Tibial artery (tissue), 4 donors: ENCODE results near the gene TMEM107.

Experiments
- DNase-seq, 2 donors: peaks; one replicate each; pipeline ENCODE4 v3.0.0-alpha.2; 2019
- H3K27ac ChIP-seq, 2 donors: fragments of 200-600 bp; sonication (generic) in 1 of 2; 1 replicate in 1 of 2; 2 replicates in 1 of 2; pipeline ENCODE4 v1.5.1; 2018 to 2019; ENCODE audit warnings: mild to moderate bottlenecking in 1 of 2
- H3K27me3 ChIP-seq, 2 donors: fragments of 200-600 bp; sonication (generic) in 1 of 2; one replicate each; pipeline versions ENCODE4 v1.5.1 to v1.6.0; 2016 to 2019
- H3K36me3 ChIP-seq, 3 donors: fragments of 200-600 bp; sonication (generic) in 2 of 3; one replicate each; pipeline ENCODE4 v1.5.1; 2016 to 2019; ENCODE audit warnings: mild to moderate bottlenecking in 2 of 3
- H3K4me1 ChIP-seq, 4 donors: fragments of 200-600 bp; sonication (generic) in 2 of 4; 1 replicate in 3 of 4; 2 replicates in 1 of 4; pipeline ENCODE4 v1.5.1; 2016 to 2019
- H3K4me3 ChIP-seq, 2 donors: fragments of 200-600 bp; sonication (generic) in 1 of 2; 1 replicate in 1 of 2; 2 replicates in 1 of 2; pipeline ENCODE4 v1.5.1; 2018 to 2019; ENCODE audit warnings: mild to moderate bottlenecking in 2 of 2
- H3K9me3 ChIP-seq, 3 donors: fragments of 200-600 bp; sonication (generic) in 1 of 3; one replicate each; pipeline ENCODE4 v1.5.1; 2016 to 2019
- intact Hi-C: fragments of 100-400 bp; cut with DNase I; formaldehyde crosslinking; loops from one replicate; pipeline ENCODE4 v1.15.0; 2023; ENCODE audit warnings: low total_unique reads
- TF ChIP-seq, protein P1 (sequence below), 2 experiments: fragments of 200-600 bp in 1 of 2; fragments of 450-650 bp in 1 of 2; IDR thresholded peaks; one replicate each; pipeline ENCODE4 v1.5.1; 2017 to 2019; ENCODE audit warnings: antibody characterized with exemption in 2 of 2, mild to moderate bottlenecking in 1 of 2, moderate library complexity in 1 of 2

TMEM107 gene

GRCh38 chr17:8138374-8138671 lies 37.9 kb downstream of the TMEM107 start:
- no peaks in the 10 kb centered on the region for H3K9me3 ChIP-seq
- TF ChIP-seq, protein P1, sequence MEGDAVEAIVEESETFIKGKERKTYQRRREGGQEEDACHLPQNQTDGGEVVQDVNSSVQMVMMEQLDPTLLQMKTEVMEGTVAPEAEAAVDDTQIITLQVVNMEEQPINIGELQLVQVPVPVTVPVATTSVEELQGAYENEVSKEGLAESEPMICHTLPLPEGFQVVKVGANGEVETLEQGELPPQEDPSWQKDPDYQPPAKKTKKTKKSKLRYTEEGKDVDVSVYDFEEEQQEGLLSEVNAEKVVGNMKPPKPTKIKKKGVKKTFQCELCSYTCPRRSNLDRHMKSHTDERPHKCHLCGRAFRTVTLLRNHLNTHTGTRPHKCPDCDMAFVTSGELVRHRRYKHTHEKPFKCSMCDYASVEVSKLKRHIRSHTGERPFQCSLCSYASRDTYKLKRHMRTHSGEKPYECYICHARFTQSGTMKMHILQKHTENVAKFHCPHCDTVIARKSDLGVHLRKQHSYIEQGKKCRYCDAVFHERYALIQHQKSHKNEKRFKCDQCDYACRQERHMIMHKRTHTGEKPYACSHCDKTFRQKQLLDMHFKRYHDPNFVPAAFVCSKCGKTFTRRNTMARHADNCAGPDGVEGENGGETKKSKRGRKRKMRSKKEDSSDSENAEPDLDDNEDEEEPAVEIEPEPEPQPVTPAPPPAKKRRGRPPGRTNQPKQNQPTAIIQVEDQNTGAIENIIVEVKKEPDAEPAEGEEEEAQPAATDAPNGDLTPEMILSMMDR (IDR thresholded peaks at IDR 0.05), result no peak
- H3K4me3 ChIP-seq, result peak overlapping the region in 1 of 2 donors; percentile 22
- H3K4me1 ChIP-seq, result peaks cover 0 to 46% (median 21%) of the 10 kb centered on the region in 4 donors
- H3K27me3 ChIP-seq, result no peaks in the 10 kb centered on the region
- no peak for DNase-seq
- peak overlapping the region; percentile 81 to 83 for H3K27ac ChIP-seq
- H3K36me3 ChIP-seq, result peaks cover 39 to 42% (median 41%) of the 10 kb centered on the region in 3 donors
- intact Hi-C loops, result no loop called here

- H3K27ac ChIP-seq, result peak overlapping the region; percentile 81 to 83
- H3K4me1 ChIP-seq, result peaks cover 0 to 46% (median 19%) of the 10 kb centered on the region in 4 donors
- TF ChIP-seq, protein P1 (IDR thresholded peaks at IDR 0.05), result no peak
Measured at GRCh38 chr17:8137645-8138373, 38.4 kb downstream of the TMEM107 start.

DNA sequence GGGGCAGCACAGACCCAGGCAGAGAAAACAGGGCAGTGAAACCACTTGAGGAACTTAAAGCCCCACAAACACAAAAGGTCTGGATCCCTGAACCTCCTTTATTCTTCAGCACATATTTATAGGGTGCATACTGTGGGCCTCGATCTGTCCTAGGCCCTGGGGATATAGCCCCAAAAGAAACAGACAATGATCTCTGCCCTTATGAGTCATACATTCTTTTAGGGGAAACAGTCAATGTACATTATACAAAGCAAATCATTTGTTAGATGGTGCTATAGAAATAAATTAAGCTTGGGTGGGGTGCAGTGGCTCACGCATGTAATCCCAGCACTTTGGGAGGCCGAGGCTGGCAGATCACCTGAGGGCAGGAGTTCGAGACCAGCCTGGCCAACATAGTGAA lies 42.2 kb downstream of the TMEM107 start:
- intact Hi-C loops, result no loop called here

More at GRCh38 chr17:8137645-8138373, 38.4 kb downstream of the TMEM107 start:
- Histone ChIP-seq H3K27me3 (no peaks in the 10 kb centered on the region), H3K36me3 (peaks cover 34 to 37% (median 35%) of the 10 kb centered on the region in 3 donors), H3K9me3 (no peaks in the 10 kb centered on the region), H3K4me3 (peak overlapping the region in 1 of 2 donors; percentile 22)
- DNase-seq, result peak; percentile 23 to 70
- intact Hi-C loops, result loop anchor here (2.0 kb wide), 1 partner anchor 23 kb away; no protein-coding TSS in a partner anchor

GRCh38 chr17:8133399-8133798 lies 42.8 kb downstream of the TMEM107 start:
- no peak for DNase-seq

More for the DNA sequence above, 42.2 kb downstream of the TMEM107 start:
- no peak for DNase-seq
- peaks cover 0 to 6% of the 10 kb centered on the region in 2 donors for H3K27me3 ChIP-seq
- no peak overlapping the region for H3K27ac ChIP-seq
- H3K9me3 ChIP-seq, result no peaks in the 10 kb centered on the region
- TF ChIP-seq, protein P1 (IDR thresholded peaks at IDR 0.05), result no peak
- no peak overlapping the region for H3K4me3 ChIP-seq
- no peaks in the 10 kb centered on the region for H3K36me3 ChIP-seq
- H3K4me1 ChIP-seq, result peaks cover 0 to 10% (median 8%) of the 10 kb centered on the region in 4 donors

DNA sequence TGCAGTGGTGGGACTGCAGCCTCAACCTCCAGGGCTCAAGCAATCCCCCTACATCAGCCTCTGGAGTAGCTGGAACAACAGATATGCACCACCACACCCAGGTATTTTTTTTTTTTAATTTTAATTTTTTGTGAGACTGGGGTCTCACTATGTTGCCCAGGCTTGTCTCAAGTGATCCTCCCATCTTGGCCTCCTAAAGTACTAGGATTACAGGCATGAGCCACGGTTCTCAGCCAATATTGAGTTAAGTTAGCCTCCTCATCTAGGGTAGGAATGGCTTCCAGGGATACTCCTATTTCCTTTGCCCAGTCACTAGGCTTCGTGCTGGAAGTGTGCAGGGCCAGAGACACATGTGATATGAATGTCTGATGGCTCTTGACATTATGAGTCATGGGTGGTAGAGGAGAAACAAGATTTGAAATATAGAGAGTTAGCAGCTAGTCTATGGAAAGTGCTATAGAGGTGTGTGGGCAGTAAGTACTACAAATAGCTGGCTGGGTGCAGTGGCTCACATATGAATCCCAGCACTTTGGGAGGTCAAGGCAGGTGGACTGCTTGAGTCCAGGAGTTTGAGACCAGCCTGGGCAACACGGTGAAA lies 44.2 kb downstream of the TMEM107 start:
- H3K4me1 ChIP-seq, result peaks cover 0 to 7% (median 2%) of the 10 kb centered on the region in 4 donors
- H3K4me3 ChIP-seq, result no peak overlapping the region
- intact Hi-C loops, result no loop called here
- H3K9me3 ChIP-seq, result no peaks in the 10 kb centered on the region
- H3K27me3 ChIP-seq, result peaks cover 0 to 6% of the 10 kb centered on the region in 2 donors
- H3K27ac ChIP-seq, result no peak overlapping the region
- DNase-seq, result no peak
- TF ChIP-seq, protein P1 (IDR thresholded peaks at IDR 0.05), result no peak
- H3K36me3 ChIP-seq, result no peaks in the 10 kb centered on the region

More at GRCh38 chr17:8133399-8133798, 42.8 kb downstream of the TMEM107 start:
- TF ChIP-seq, protein P1 (IDR thresholded peaks at IDR 0.05), result no peak
- intact Hi-C loops, result no loop called here
- H3K9me3 ChIP-seq, result no peaks in the 10 kb centered on the region
- H3K27ac ChIP-seq, result no peak overlapping the region
- H3K27me3 ChIP-seq, result peaks cover 0 to 6% of the 10 kb centered on the region in 2 donors
- H3K4me3 ChIP-seq, result no peak overlapping the region
- H3K36me3 ChIP-seq, result no peaks in the 10 kb centered on the region
- peaks cover 0 to 8% (median 6%) of the 10 kb centered on the region in 4 donors for H3K4me1 ChIP-seq
